Endothelial cell of umbilical vein (primary cell): ENCODE data around the gene NT5C1B.

Experiments
- FOS ChIP-seq: IDR thresholded peaks from 2 replicates; pipeline ENCODE4 v1.6.1; 2011; ENCODE audit warnings: mild to moderate bottlenecking, low read length, moderate library complexity, borderline replicate concordance; ENCODE audit not compliant: insufficient read depth
- TF ChIP-seq, protein P1 (sequence below), 2 donors: IDR thresholded peaks; 1 replicate in 1 of 2; 2 replicates in 1 of 2; pipeline ENCODE4 v1.5.1; 2011; ENCODE audit warnings: low read length in 2 of 2, mild to moderate bottlenecking in 2 of 2, moderate library complexity in 2 of 2, control low read depth in 1 of 2, inconsistent platforms in 1 of 2, low read depth in 1 of 2; ENCODE audit not compliant: insufficient read depth in 1 of 2; ENCODE audit errors: extremely low read depth in 1 of 2

DNA sequence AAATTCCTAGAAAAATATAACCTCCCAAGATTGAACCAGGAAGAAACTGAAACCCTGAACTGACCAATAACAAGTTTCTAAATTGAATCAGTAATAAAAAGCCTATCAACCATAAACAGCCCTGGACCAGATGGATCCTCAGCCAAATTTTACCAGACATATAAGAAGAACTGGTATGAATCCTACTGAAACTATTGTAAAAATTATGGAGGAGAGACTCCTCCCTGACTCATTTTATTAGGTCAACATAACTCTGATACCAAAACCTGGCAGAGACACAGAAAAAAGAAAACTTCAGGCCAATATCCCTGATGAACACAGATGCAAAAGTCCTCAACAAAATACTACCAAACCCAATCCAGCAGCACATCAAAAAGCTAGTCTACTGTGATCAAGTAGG, 11.3 kb downstream of the NT5C1B start:
- TF ChIP-seq, protein P1, sequence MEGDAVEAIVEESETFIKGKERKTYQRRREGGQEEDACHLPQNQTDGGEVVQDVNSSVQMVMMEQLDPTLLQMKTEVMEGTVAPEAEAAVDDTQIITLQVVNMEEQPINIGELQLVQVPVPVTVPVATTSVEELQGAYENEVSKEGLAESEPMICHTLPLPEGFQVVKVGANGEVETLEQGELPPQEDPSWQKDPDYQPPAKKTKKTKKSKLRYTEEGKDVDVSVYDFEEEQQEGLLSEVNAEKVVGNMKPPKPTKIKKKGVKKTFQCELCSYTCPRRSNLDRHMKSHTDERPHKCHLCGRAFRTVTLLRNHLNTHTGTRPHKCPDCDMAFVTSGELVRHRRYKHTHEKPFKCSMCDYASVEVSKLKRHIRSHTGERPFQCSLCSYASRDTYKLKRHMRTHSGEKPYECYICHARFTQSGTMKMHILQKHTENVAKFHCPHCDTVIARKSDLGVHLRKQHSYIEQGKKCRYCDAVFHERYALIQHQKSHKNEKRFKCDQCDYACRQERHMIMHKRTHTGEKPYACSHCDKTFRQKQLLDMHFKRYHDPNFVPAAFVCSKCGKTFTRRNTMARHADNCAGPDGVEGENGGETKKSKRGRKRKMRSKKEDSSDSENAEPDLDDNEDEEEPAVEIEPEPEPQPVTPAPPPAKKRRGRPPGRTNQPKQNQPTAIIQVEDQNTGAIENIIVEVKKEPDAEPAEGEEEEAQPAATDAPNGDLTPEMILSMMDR (IDR thresholded peaks at IDR 0.05; ENCODE audit: extremely low read depth in 1 of 2, insufficient read depth in 1 of 2, low read depth in 1 of 2, low read length in 2 of 2) = no peak
- no peak for TF ChIP-seq FOS
